HepG2 (cell line): ENCODE measurements around the gene PAPPA. TPM values are rescaled to one million over a fixed set of nuclear protein-coding genes. Genes with fewer than 3 reads are reported as not detected.

ENCODE experiments used
- ATAC-seq: fragments of 200-7000 bp; cut with Tn5 transposase; 3 replicates; pipeline ENCODE4 v1.9.1; 2020; ENCODE audit warnings: mild to moderate bottlenecking, moderate library complexity
- BruUV-seq: library from RNA; stranded (reverse); fragments of 400-500 nt; replicated peaks from 2 replicates; lab custom pipeline; 2021; lab: Mats Ljungman, UMichigan
- CTCF ChIA-PET: fragments of 300-600 bp; formaldehyde crosslinking; extraction: SDS; loops from one replicate; lab custom pipeline; 2021; ENCODE audit warnings: low total read pairs, inconsistent platforms, low intra/inter-chr PET ratio; lab: Yijun Ruan, JAX
- POLR2A ChIA-PET: fragments of 350-600 bp; sonication (Branson Sonifier 250); formaldehyde crosslinking; loops from one replicate; lab custom pipeline; 2020; ENCODE audit warnings: antibody characterized with exemption, inconsistent platforms; lab: Yijun Ruan, JAX
- DNase-seq: peaks from one replicate; pipeline ENCODE4 v3.0.0-alpha.2; 2015; ENCODE audit warnings: low spot score
- FAIRE-seq: peaks from 3 replicates; lab custom pipeline; 2011; peaks lifted over from hg19 to GRCh38; lab: Jason Lieb, UNC
- H2AFZ ChIP-seq: one replicate; pipeline ENCODE4 v1.6.1; 2011; ENCODE audit warnings: low read length, inconsistent platforms
- H3K27ac ChIP-seq: fragments of 300-600 bp; 3 replicates; pipeline ENCODE4 v1.8.0; 2011; ENCODE audit warnings: mixed run types, mild to moderate bottlenecking, mixed read lengths, low read length, inconsistent platforms; ENCODE audit not compliant: insufficient read depth; ENCODE audit errors: extremely low read length
- H3K27me3 ChIP-seq, 2 experiments: fragments of 200-600 bp in 1 of 2; 2 replicates in 1 of 2; 3 replicates in 1 of 2; pipeline versions ENCODE4 v1.6.0 to v1.8.0; 2011; ENCODE audit warnings: low read length in 2 of 2, mild to moderate bottlenecking in 2 of 2, moderate library complexity in 2 of 2, inconsistent platforms in 1 of 2; ENCODE audit not compliant: insufficient read depth in 2 of 2, control insufficient read depth in 1 of 2
- H3K36me3 ChIP-seq, 2 experiments: fragments of 200-600 bp in 1 of 2; replicated peaks in 1 of 2; 2 replicates in 1 of 2; 3 replicates in 1 of 2; pipeline versions ENCODE4 v1.5.1 to v1.8.0; 2011; ENCODE audit warnings: low read length in 2 of 2, inconsistent platforms in 1 of 2; ENCODE audit not compliant: insufficient read depth in 2 of 2, control insufficient read depth in 1 of 2
- H3K4me1 ChIP-seq: 2 replicates; pipeline ENCODE4 v1.5.1; 2012; ENCODE audit warnings: low read length, inconsistent platforms; ENCODE audit not compliant: insufficient read depth
- H3K4me2 ChIP-seq: 2 replicates; pipeline ENCODE4 v1.6.0; 2011; ENCODE audit warnings: low read depth, low read length, inconsistent platforms
- H3K4me3 ChIP-seq, 3 experiments: fragments of 200-600 bp in 1 of 3; sonication (generic), shearing (Covaris generic) in 1 of 3; replicated peaks in 1 of 3; 2 replicates each; pipeline ENCODE4 v1.5.1; 2011 to 2016; ENCODE audit warnings: low read length in 3 of 3, inconsistent platforms in 2 of 3, low read depth in 2 of 3, mild to moderate bottlenecking in 2 of 3, control low read depth in 1 of 3, mixed read lengths in 1 of 3; ENCODE audit not compliant: insufficient read depth in 1 of 3
- H3K79me2 ChIP-seq: one replicate; pipeline ENCODE4 v1.6.1; 2011; ENCODE audit warnings: low read length, inconsistent platforms; ENCODE audit not compliant: insufficient read depth
- H3K9ac ChIP-seq: 2 replicates; pipeline ENCODE4 v1.6.0; 2011; ENCODE audit warnings: mild to moderate bottlenecking, low read depth, low read length, inconsistent platforms; ENCODE audit not compliant: insufficient read depth
- H3K9me3 ChIP-seq: 2 replicates; pipeline ENCODE4 v1.5.1; 2012; ENCODE audit warnings: mild to moderate bottlenecking, low read length
- H4K20me1 ChIP-seq: 2 replicates; pipeline ENCODE4 v1.6.0; 2011; ENCODE audit warnings: inconsistent platforms, mild to moderate bottlenecking, low read length, moderate library complexity; ENCODE audit not compliant: insufficient read depth
- KAT2B ChIP-seq: fragments of 150-350 bp; IDR thresholded peaks from 2 replicates; pipeline ENCODE4 v1.6.1; 2014; ENCODE audit warnings: low read depth, low read length, borderline replicate concordance
- KLF13 ChIP-seq: sonication (generic); formaldehyde crosslinking; IDR thresholded peaks from 2 replicates; pipeline ENCODE4 v1.4.0; 2020; ENCODE audit warnings: mild to moderate bottlenecking, missing genetic modification reagents
- MLLT10 ChIP-seq: sonication (generic); formaldehyde crosslinking; IDR thresholded peaks from 2 replicates; pipeline ENCODE4 v1.4.0; 2020; ENCODE audit warnings: missing genetic modification reagents
- RELA ChIP-seq: sonication (generic); formaldehyde crosslinking; IDR thresholded peaks from 2 replicates; pipeline ENCODE4 v1.4.0; 2020; ENCODE audit warnings: missing genetic modification reagents
- SMAD9 ChIP-seq: sonication (generic); formaldehyde crosslinking; IDR thresholded peaks from 2 replicates; pipeline ENCODE4 v1.5.1; 2020; ENCODE audit warnings: mild to moderate bottlenecking, missing genetic modification reagents
- STAT5B ChIP-seq: sonication (generic); formaldehyde crosslinking; IDR thresholded peaks from 2 replicates; pipeline ENCODE4 v1.4.0; 2020; ENCODE audit warnings: missing genetic modification reagents
- ZBTB3 ChIP-seq: sonication (generic); formaldehyde crosslinking; IDR thresholded peaks from 2 replicates; pipeline ENCODE4 v1.4.0; 2020; ENCODE audit warnings: low read depth, mild to moderate bottlenecking, moderate library complexity, missing genetic modification reagents, borderline replicate concordance
- ZNF33A ChIP-seq: sonication (generic); formaldehyde crosslinking; IDR thresholded peaks from 2 replicates; pipeline ENCODE4 v1.5.1; 2020; ENCODE audit warnings: missing genetic modification reagents, mild to moderate bottlenecking, moderate library complexity, borderline replicate concordance
- ZNF557 ChIP-seq: sonication (generic); formaldehyde crosslinking; IDR thresholded peaks from 2 replicates; pipeline ENCODE4 v1.4.0; 2020; ENCODE audit warnings: missing genetic modification reagents
- ZNF598 ChIP-seq: sonication (generic); formaldehyde crosslinking; IDR thresholded peaks from 2 replicates; pipeline ENCODE4 v1.5.1; 2020; ENCODE audit warnings: mild to moderate bottlenecking, missing genetic modification reagents, borderline replicate concordance
- ZNF773 ChIP-seq: sonication (generic); formaldehyde crosslinking; IDR thresholded peaks from 2 replicates; pipeline ENCODE4 v1.4.0; 2020; ENCODE audit warnings: missing genetic modification reagents, borderline replicate concordance
- ZNF776 ChIP-seq: sonication (generic); formaldehyde crosslinking; IDR thresholded peaks from 2 replicates; pipeline ENCODE4 v1.4.0; 2020; ENCODE audit warnings: mild to moderate bottlenecking, missing genetic modification reagents
- WGBS: methylation state at CpG from one replicate; pipeline ENCODE4 v1.1.6; 2017; ENCODE audit warnings: low lambda C conversion rate; 5-methylcytosine and 5-hydroxymethylcytosine counted together
- in situ Hi-C: cut with HindIII; loops from 2 replicates; pipeline ENCODE4 v1.10.0; 2017; ENCODE audit warnings: low pct_unique_long_range_greater_than_20kb; ENCODE audit not compliant: extremely low pct_ligation_motif_present
- intact Hi-C: fragments of 100-400 bp; cut with micrococcal nuclease; formaldehyde crosslinking; loops from one replicate; pipeline ENCODE4 v1.10.0; 2022; ENCODE audit not compliant: unreplicated experiment
- polyA plus RNA-seq, 8 experiments: library from polyadenylated mRNA; depleted of rRNA in 3 of 8; stranded (reverse) in 7 of 8; unstranded in 1 of 8; fragments of >200 nt; fragmentation: Illumina TruSeq in 4 of 8; extraction: Trizol in 4 of 8; gene quantifications; 2 replicates each; pipeline versions ENCODE4 v1.2.1 to v1.2.3, GENCODE V29; 2011 to 2016; ENCODE audit warnings: low read depth in 4 of 8, missing spikeins in 1 of 8, mixed read lengths in 1 of 8; ENCODE audit not compliant: insufficient read depth in 1 of 8
- total RNA-seq, 5 experiments: library from RNA; depleted of rRNA; stranded (reverse); fragments of >200 nt; fragmentation: Illumina TruSeq; extraction: Trizol; gene quantifications; 2 replicates each; pipeline ENCODE4 v1.2.3, GENCODE V29; 2016; ENCODE audit warnings: low read depth in 1 of 5
- TF ChIP-seq, protein P1 (sequence below): IDR thresholded peaks from 2 replicates; pipeline ENCODE4 v1.6.1; 2016; ENCODE audit warnings: missing compliant biosample characterization, missing genetic modification reagents, borderline replicate concordance
- TF ChIP-seq, protein P2 (sequence below): sonication (generic); formaldehyde crosslinking; IDR thresholded peaks from 2 replicates; pipeline ENCODE4 v1.4.0; 2020; ENCODE audit warnings: missing genetic modification reagents

PAPPA gene
- total and polyA plus RNA-seq, 2 of the 13 experiments (the other 11 are each of a cell fraction or from before 2014, with no cell fraction given), result 0.09 to 0.11 TPM

DNA sequence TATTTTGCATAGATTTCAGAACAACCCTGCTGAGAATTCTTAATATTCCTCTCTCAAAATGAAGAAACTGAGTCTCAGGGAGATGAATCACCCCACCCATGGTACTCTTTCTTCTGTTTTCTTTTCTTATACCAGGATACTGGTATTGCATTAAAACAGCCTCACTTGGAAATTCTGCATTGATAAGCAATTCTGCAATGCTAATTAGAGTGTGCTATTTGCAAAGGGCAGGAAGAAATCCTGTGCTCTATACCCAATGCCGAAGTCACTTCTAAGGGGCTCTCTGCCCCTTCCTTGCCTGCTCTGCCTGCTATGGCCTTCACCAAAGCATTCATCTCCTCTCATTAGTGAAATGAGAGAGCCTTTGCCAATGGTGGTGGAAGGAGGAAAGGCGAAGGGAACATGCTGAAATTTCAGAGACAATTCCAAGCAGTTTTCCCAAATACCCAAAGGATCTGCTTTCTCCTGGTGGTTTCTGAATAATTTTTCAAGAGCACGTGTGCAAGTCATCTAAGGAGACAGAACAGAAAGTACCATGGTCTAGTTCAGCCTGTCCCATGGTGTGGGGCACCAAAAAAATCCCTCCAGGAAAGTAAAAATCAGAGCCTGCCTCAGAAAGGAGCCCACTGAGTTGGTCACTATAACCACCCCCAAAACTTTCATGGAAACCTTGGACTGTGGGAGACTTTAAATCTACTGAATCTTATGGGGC is 156.5 kb downstream of the PAPPA start (continued):
- TF ChIP-seq ZNF598 (CRISPR knock-in tag), result no peak
- TF ChIP-seq ZNF773 (CRISPR knock-in tag), result no peak
- TF ChIP-seq ZBTB3 (CRISPR knock-in tag), result no peak
- TF ChIP-seq MLLT10 (CRISPR knock-in tag), result no peak
- TF ChIP-seq ZNF557 (CRISPR knock-in tag), result no peak
- TF ChIP-seq KLF13 (CRISPR knock-in tag), result no peak
- no peak for TF ChIP-seq SMAD9

DNA sequence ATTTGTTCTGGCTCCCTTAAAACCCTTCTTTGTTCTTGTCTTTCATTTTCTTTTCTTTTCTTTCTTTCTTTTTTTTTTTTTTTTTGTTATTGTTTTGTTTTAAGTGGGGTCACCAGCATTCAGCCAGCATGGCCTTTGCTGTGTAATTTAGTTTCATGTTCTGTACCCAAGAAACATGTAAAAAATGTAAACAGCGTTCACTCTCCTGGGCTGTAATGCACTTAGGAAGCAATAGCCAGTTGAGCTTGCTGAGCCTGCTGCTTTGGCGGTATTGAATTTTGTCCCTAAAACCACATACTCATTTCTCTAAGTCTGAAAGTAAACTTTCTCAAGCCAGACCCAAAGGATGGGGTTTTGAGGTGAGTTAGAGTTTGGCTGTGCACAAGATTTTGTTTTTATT is 158.6 kb downstream of the PAPPA start:
- FAIRE-seq (no peak), ATAC-seq (no peak)
- CTCF ChIA-PET, result no interaction called here

More for the DNA sequence above, 158.6 kb downstream of the PAPPA start:
- H3K79me2 ChIP-seq, result no peaks in the 10 kb centered on the region
- no peaks in the 10 kb centered on the region for H3K9me3 ChIP-seq
- no peak overlapping the region for H3K4me3 ChIP-seq
- intact Hi-C loops, result no loop called here
- peaks cover 2% of the 10 kb centered on the region; the same call in 1 of the 2 replicates for H4K20me1 ChIP-seq
- in situ Hi-C loops, result no loop called here
- 42% methylated on average over 2 of the region's 2 CpGs for WGBS
- TF ChIP-seq, protein P1, sequence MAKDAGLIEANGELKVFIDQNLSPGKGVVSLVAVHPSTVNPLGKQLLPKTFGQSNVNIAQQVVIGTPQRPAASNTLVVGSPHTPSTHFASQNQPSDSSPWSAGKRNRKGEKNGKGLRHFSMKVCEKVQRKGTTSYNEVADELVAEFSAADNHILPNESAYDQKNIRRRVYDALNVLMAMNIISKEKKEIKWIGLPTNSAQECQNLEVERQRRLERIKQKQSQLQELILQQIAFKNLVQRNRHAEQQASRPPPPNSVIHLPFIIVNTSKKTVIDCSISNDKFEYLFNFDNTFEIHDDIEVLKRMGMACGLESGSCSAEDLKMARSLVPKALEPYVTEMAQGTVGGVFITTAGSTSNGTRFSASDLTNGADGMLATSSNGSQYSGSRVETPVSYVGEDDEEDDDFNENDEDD (CRISPR knock-in tag), result no peak
- TF ChIP-seq ZNF773 (CRISPR knock-in tag) (no peak), STAT5B (CRISPR knock-in tag) (no peak), RELA (no peak), ZNF33A (CRISPR knock-in tag) (no peak), ZNF776 (CRISPR knock-in tag) (no peak), KAT2B (no peak)
- TF ChIP-seq, protein P2, sequence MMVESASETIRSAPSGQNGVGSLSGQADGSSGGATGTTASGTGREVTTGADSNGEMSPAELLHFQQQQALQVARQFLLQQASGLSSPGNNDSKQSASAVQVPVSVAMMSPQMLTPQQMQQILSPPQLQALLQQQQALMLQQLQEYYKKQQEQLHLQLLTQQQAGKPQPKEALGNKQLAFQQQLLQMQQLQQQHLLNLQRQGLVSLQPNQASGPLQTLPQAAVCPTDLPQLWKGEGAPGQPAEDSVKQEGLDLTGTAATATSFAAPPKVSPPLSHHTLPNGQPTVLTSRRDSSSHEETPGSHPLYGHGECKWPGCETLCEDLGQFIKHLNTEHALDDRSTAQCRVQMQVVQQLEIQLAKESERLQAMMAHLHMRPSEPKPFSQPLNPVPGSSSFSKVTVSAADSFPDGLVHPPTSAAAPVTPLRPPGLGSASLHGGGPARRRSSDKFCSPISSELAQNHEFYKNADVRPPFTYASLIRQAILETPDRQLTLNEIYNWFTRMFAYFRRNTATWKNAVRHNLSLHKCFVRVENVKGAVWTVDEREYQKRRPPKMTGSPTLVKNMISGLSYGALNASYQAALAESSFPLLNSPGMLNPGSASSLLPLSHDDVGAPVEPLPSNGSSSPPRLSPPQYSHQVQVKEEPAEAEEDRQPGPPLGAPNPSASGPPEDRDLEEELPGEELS, result no peak
- no peaks in the 10 kb centered on the region for H3K36me3 ChIP-seq
- H2AFZ ChIP-seq, result no peak overlapping the region
- POLR2A ChIA-PET, result no interaction called here
- no peaks in the 10 kb centered on the region; a peak in 1 of 5 replicates for H3K27me3 ChIP-seq
- H3K27ac ChIP-seq, result no peak overlapping the region
- no peak for DNase-seq
- H3K9ac ChIP-seq, result no peak overlapping the region
- BruUV-seq, result no TSS peak
- H3K4me2 ChIP-seq, result no peak overlapping the region
- H3K4me1 ChIP-seq, result no peaks in the 10 kb centered on the region
